Measurements from ENCODE around the gene GALK2. TPM values are rescaled to one million over a fixed set of nuclear protein-coding genes. Genes with fewer than 3 reads are reported as not detected.
"Not testable (repeated sequence)": the region's sequence is repeated elsewhere in the genome, so short reads cannot be mapped to it uniquely, and the experiment has no call there.

GALK2 gene
- total RNA-seq, 1 experiment from 2014 or later = 29.0 TPM

- Histone ChIP-seq H3K27ac (no peak overlapping the region), H3K9me2 (ENCODE audit: insufficient read depth) (no peaks in the 10 kb centered on the region), H3K4me3 (no peak overlapping the region), H3K4me2 (no peak overlapping the region), H3K4me1 (replicated peaks; ENCODE audit: insufficient read depth) (peaks cover 7% of the 10 kb centered on the region; the same call in 1 of the 2 replicates), H3K27me3 (ENCODE audit: insufficient read depth, low read depth) (no peaks in the 10 kb centered on the region), H3K36me3 (ENCODE audit: low read depth) (no peaks in the 10 kb centered on the region), H3F3A (ENCODE audit: insufficient read depth, low read depth) (peaks cover 7% of the 10 kb centered on the region), H3K79me2 (ENCODE audit: low read depth) (peaks cover 22% of the 10 kb centered on the region), H3K9me3 (ENCODE audit: insufficient read depth, low read depth) (no peaks in the 10 kb centered on the region), H2AFZ (no peak overlapping the region), H4K20me1 (ENCODE audit: insufficient read depth) (no peaks in the 10 kb centered on the region)
- ChIA-PET CTCF (no interaction called here), POLR2A (ENCODE audit: unreplicated experiment) (interaction anchor here (0.6 kb wide), 1 partner anchor 12 kb away, joined by 3 read pairs; the partner anchor contains the start of gene COPS2)
- intact Hi-C loops (cut with micrococcal nuclease; ENCODE audit: unreplicated experiment) = no loop called here
- TF ChIP-seq EZH2 (IDR thresholded peaks at IDR 0.05; ENCODE audit: low read depth) (no peak), CTCF (conservative IDR thresholded peaks at IDR 0.05) (no peak)
- no TSS peak for BruUV-seq (replicated peaks)
- no peak for DNase-seq
Observed at GRCh38 chr15:49168016-49168415, 2.0 kb upstream of the GALK2 start.

GRCh38 chr15:49171790-49172189 is 1.7 kb downstream of the GALK2 start:
- Histone ChIP-seq H4K20me1 (ENCODE audit: insufficient read depth) (no peaks in the 10 kb centered on the region), H3K4me3 (peak overlapping the region; percentile 71; the same call in 1 of the 2 replicates), H3K4me1 (replicated peaks; ENCODE audit: insufficient read depth) (0 out of 2 replicates have a peak, but pooled peaks cover 7% of the 10 kb centered on the region), H3K79me2 (ENCODE audit: low read depth) (peaks cover 20% of the 10 kb centered on the region), H3K27ac (no peak overlapping the region), H3F3A (ENCODE audit: insufficient read depth, low read depth) (peaks cover 7% of the 10 kb centered on the region), H3K36me3 (ENCODE audit: low read depth) (no peaks in the 10 kb centered on the region), H3K9me3 (ENCODE audit: insufficient read depth, low read depth) (no peaks in the 10 kb centered on the region), H2AFZ (no peak overlapping the region), H3K9me2 (ENCODE audit: insufficient read depth) (no peaks in the 10 kb centered on the region), H3K4me2 (peak overlapping the region; percentile 94), H3K27me3 (ENCODE audit: insufficient read depth, low read depth) (no peaks in the 10 kb centered on the region)
- intact Hi-C loops (cut with micrococcal nuclease; ENCODE audit: unreplicated experiment) = no loop called here
- POLR2A ChIA-PET (ENCODE audit: unreplicated experiment) = interaction anchor here (0.7 kb wide), 1 partner anchor 17 kb away, joined by 3 read pairs; no protein-coding TSS in a partner anchor
- TF ChIP-seq CTCF (conservative IDR thresholded peaks at IDR 0.05) = no peak
- TF ChIP-seq EZH2 (IDR thresholded peaks at IDR 0.05; ENCODE audit: low read depth) = no peak
- no peak for DNase-seq
- BruUV-seq (replicated peaks) = no TSS peak
- CTCF ChIA-PET = no interaction called here

GRCh38 chr15:49174902-49175301 is 4.9 kb downstream of the GALK2 start:
- no peak overlapping the region for H2AFZ ChIP-seq
- no peaks in the 10 kb centered on the region for H3K27me3 ChIP-seq (ENCODE audit: insufficient read depth, low read depth)
- no peak overlapping the region for H3K27ac ChIP-seq
- TF ChIP-seq EZH2 (IDR thresholded peaks at IDR 0.05; ENCODE audit: low read depth) = no peak
- TF ChIP-seq CTCF (conservative IDR thresholded peaks at IDR 0.05) = no peak
- no peak for DNase-seq
- no peaks in the 10 kb centered on the region for H3K9me2 ChIP-seq (ENCODE audit: insufficient read depth)
- H3K9me3 ChIP-seq (ENCODE audit: insufficient read depth, low read depth) = no peaks in the 10 kb centered on the region
- H3F3A ChIP-seq (ENCODE audit: insufficient read depth, low read depth) = no peaks in the 10 kb centered on the region; the same call in 1 of the 2 replicates
- no peaks in the 10 kb centered on the region for H4K20me1 ChIP-seq (ENCODE audit: insufficient read depth)
- no peak overlapping the region for H3K4me2 ChIP-seq
- H3K79me2 ChIP-seq (ENCODE audit: low read depth) = peaks cover 20% of the 10 kb centered on the region
- intact Hi-C loops (cut with micrococcal nuclease; ENCODE audit: unreplicated experiment) = no loop called here
- no peaks in the 10 kb centered on the region for H3K36me3 ChIP-seq (ENCODE audit: low read depth)
- no TSS peak for BruUV-seq (replicated peaks)
- CTCF ChIA-PET = no interaction called here
- 0 out of 2 replicates have a peak, but pooled peaks cover 7% of the 10 kb centered on the region for H3K4me1 ChIP-seq (replicated peaks; ENCODE audit: insufficient read depth)
- POLR2A ChIA-PET (ENCODE audit: unreplicated experiment) = no interaction called here
- H3K4me3 ChIP-seq = no peak overlapping the region

- H3K27me3 ChIP-seq (ENCODE audit: insufficient read depth, low read depth); H3K9me2 ChIP-seq (ENCODE audit: insufficient read depth); CTCF ChIA-PET; H2AFZ ChIP-seq; intact Hi-C loops (cut with micrococcal nuclease; ENCODE audit: unreplicated experiment); H3K4me1 ChIP-seq (replicated peaks; ENCODE audit: insufficient read depth); DNase-seq; H3K4me3 ChIP-seq; H3K27ac ChIP-seq; H3K36me3 ChIP-seq (ENCODE audit: low read depth); H3K4me2 ChIP-seq; H3F3A ChIP-seq (ENCODE audit: insufficient read depth, low read depth); BruUV-seq (replicated peaks); H3K9me3 ChIP-seq (ENCODE audit: insufficient read depth, low read depth); H4K20me1 ChIP-seq (ENCODE audit: insufficient read depth): not testable (repeated sequence)
- H3K79me2 ChIP-seq (ENCODE audit: low read depth) = peaks cover 17% of the 10 kb centered on the region
- POLR2A ChIA-PET (ENCODE audit: unreplicated experiment) = interaction anchor here (0.7 kb wide), 1 partner anchor 129 kb away, joined by 5 read pairs; no protein-coding TSS in a partner anchor
Observed at GRCh38 chr15:49175582-49176397, 5.7 kb downstream of the GALK2 start.
